Natural killer cell (primary cell): ENCODE results near the gene HTRA1. TPM values are rescaled to one million over a fixed set of nuclear protein-coding genes. Genes with fewer than 3 reads are reported as not detected.

Source experiments
- ATAC-seq, 3 donors: fragments of 150-1000 bp in 2 of 3; fragments of 200-7000 bp in 1 of 3; cut with Tn5 transposase; 1 replicate in 1 of 3; 2 replicates in 2 of 3; pipeline ENCODE4 v1.10.0; 2021; ENCODE audit warnings: mild to moderate bottlenecking in 2 of 3, moderate library complexity in 2 of 3
- DNase-seq, 2 donors: peaks; one replicate each; pipeline versions ENCODE4 v3.0.0 to v3.0.0-alpha.2; 2013 to 2021; ENCODE audit warnings: mixed read lengths in 1 of 2
- H3K27ac ChIP-seq: one replicate; pipeline ENCODE4 v1.5.1; 2013; ENCODE audit warnings: mild to moderate bottlenecking, low read length
- H3K27me3 ChIP-seq: one replicate; pipeline ENCODE4 v1.6.1; 2013; ENCODE audit warnings: low read length; ENCODE audit not compliant: control insufficient read depth, insufficient read depth
- H3K36me3 ChIP-seq: one replicate; pipeline ENCODE4 v1.6.1; 2013; ENCODE audit warnings: low read length; ENCODE audit not compliant: control insufficient read depth, insufficient read depth
- H3K4me1 ChIP-seq: one replicate; pipeline ENCODE4 v1.6.1; 2013; ENCODE audit warnings: low read length; ENCODE audit not compliant: control insufficient read depth, insufficient read depth
- H3K4me3 ChIP-seq: one replicate; pipeline ENCODE4 v1.5.1; 2013; ENCODE audit warnings: low read length
- H3K9me3 ChIP-seq: one replicate; pipeline ENCODE4 v1.6.1; 2013; ENCODE audit warnings: low read length; ENCODE audit not compliant: control insufficient read depth, insufficient read depth
- H3K27ac Mint-ChIP-seq, 2 donors: one replicate each; pipeline ENCODE4 v1.8.0; 2022; ENCODE audit warnings: mild to moderate bottlenecking in 2 of 2, mixed read lengths in 2 of 2, moderate library complexity in 1 of 2
- H3K27me3 Mint-ChIP-seq, 2 donors: one replicate each; pipeline ENCODE4 v1.8.0; 2022; ENCODE audit warnings: low read depth in 2 of 2, mixed read lengths in 2 of 2
- H3K36me3 Mint-ChIP-seq: one replicate; pipeline ENCODE4 v1.8.0; 2022; ENCODE audit warnings: mixed read lengths
- H3K4me1 Mint-ChIP-seq, 2 donors: one replicate each; pipeline ENCODE4 v1.8.0; 2022; ENCODE audit warnings: mixed read lengths in 2 of 2
- H3K4me3 Mint-ChIP-seq: one replicate; pipeline ENCODE4 v1.8.0; 2022; ENCODE audit warnings: mild to moderate bottlenecking, moderate library complexity, mixed read lengths
- H3K9me3 Mint-ChIP-seq, 2 donors: one replicate each; pipeline ENCODE4 v1.8.0; 2022; ENCODE audit warnings: mixed read lengths in 2 of 2
- CTCF ChIP-seq: fragments of 200-600 bp; IDR thresholded peaks from one replicate; pipeline ENCODE4 v1.8.0; 2022; ENCODE audit warnings: antibody characterized with exemption
- WGBS: methylation state at CpG from one replicate; pipeline ENCODE4 v1.1.7; 2013; ENCODE audit warnings: missing lambda C conversion rate; ENCODE audit not compliant: insufficient coverage; 5-methylcytosine and 5-hydroxymethylcytosine counted together
- intact Hi-C: fragments of 100-400 bp; cut with micrococcal nuclease; formaldehyde crosslinking; loops from one replicate; pipeline ENCODE4 v1.14.2; 2022
- total RNA-seq, 4 donors: library from RNA; stranded (reverse); fragments of 120-200 nt in 1 of 4; gene quantifications; one replicate each; pipeline versions ENCODE4 v1.2.3 to v1.2.4, GENCODE V29; 2013 to 2022

Gene HTRA1
- total RNA-seq, 3 donors from 2014 or later (not counting 1 experiment from before 2014, with no cell fraction given): not detected

- Mint-ChIP-seq H3K36me3 (no peaks in the 10 kb centered on the region), H3K27me3 (peaks cover 11 to 13% of the 10 kb centered on the region in 2 donors), H3K9me3 (no peaks in the 10 kb centered on the region), H3K4me1 (no peaks in the 10 kb centered on the region), H3K4me3 (no peak overlapping the region), H3K27ac (no peak overlapping the region)
- no peak for TF ChIP-seq CTCF
- DNase-seq (no peak), ATAC-seq (no peak)
- intact Hi-C loops: no loop called here
- no peak overlapping the region for H3K4me3 ChIP-seq
- H3K4me1 ChIP-seq: no peaks in the 10 kb centered on the region
- no peaks in the 10 kb centered on the region for H3K9me3 ChIP-seq
- H3K27me3 ChIP-seq: no peaks in the 10 kb centered on the region
- WGBS: 60% methylated on average over 1 of the region's 1 CpG
- no peaks in the 10 kb centered on the region for H3K36me3 ChIP-seq
- no peak overlapping the region for H3K27ac ChIP-seq
Measured at GRCh38 chr10:122445469-122445868, 15.9 kb upstream of the HTRA1 start.

GRCh38 chr10:122445904-122446303 lies 15.4 kb upstream of the HTRA1 start:
- Mint-ChIP-seq H3K9me3 (no peaks in the 10 kb centered on the region), H3K36me3 (no peaks in the 10 kb centered on the region)

GRCh38 chr10:122446668-122447423 lies 14.5 kb upstream of the HTRA1 start:
- Mint-ChIP-seq H3K27ac (no peak overlapping the region), H3K4me1 (no peaks in the 10 kb centered on the region), H3K4me3 (no peak overlapping the region), H3K27me3 (peaks cover 17 to 20% of the 10 kb centered on the region in 2 donors), H3K36me3 (no peaks in the 10 kb centered on the region), H3K9me3 (no peaks in the 10 kb centered on the region)
- no peak overlapping the region for H3K27ac ChIP-seq
- no peaks in the 10 kb centered on the region for H3K4me1 ChIP-seq
- H3K4me3 ChIP-seq: no peak overlapping the region
- intact Hi-C loops: no loop called here
- no peak for TF ChIP-seq CTCF
- 86% methylated on average over 1 of the region's 2 CpGs for WGBS
- DNase-seq (no peak), ATAC-seq (no peak)
- H3K36me3 ChIP-seq: no peaks in the 10 kb centered on the region
- no peaks in the 10 kb centered on the region for H3K27me3 ChIP-seq
- H3K9me3 ChIP-seq: no peaks in the 10 kb centered on the region

More at GRCh38 chr10:122445904-122446303, 15.4 kb upstream of the HTRA1 start:
- H3K27me3 Mint-ChIP-seq: peaks cover 15 to 16% of the 10 kb centered on the region in 2 donors
- intact Hi-C loops: no loop called here
- ATAC-seq: no peak
- no peak overlapping the region for H3K27ac Mint-ChIP-seq
- TF ChIP-seq CTCF: no peak
- no peaks in the 10 kb centered on the region for H3K4me1 Mint-ChIP-seq
- Histone ChIP-seq H3K27ac (no peak overlapping the region), H3K9me3 (no peaks in the 10 kb centered on the region), H3K4me1 (no peaks in the 10 kb centered on the region), H3K4me3 (no peak overlapping the region), H3K27me3 (no peaks in the 10 kb centered on the region), H3K36me3 (no peaks in the 10 kb centered on the region)
- no peak for DNase-seq
- H3K4me3 Mint-ChIP-seq: no peak overlapping the region

GRCh38 chr10:122448600-122448999 lies 12.8 kb upstream of the HTRA1 start:
- no peaks in the 10 kb centered on the region for H3K27me3 ChIP-seq
- DNase-seq (no peak), ATAC-seq (no peak)
- no peak overlapping the region for H3K27ac Mint-ChIP-seq
- no peak for TF ChIP-seq CTCF
- no peaks in the 10 kb centered on the region for H3K9me3 Mint-ChIP-seq
- H3K27me3 Mint-ChIP-seq: peaks cover 20 to 22% of the 10 kb centered on the region in 2 donors
- 88% methylated on average over 3 of the region's 3 CpGs for WGBS
- no peak overlapping the region for H3K4me3 ChIP-seq
- intact Hi-C loops: no loop called here
- no peaks in the 10 kb centered on the region for H3K36me3 Mint-ChIP-seq
- H3K4me1 Mint-ChIP-seq: no peaks in the 10 kb centered on the region
- no peaks in the 10 kb centered on the region for H3K9me3 ChIP-seq
- H3K27ac ChIP-seq: no peak overlapping the region
- no peaks in the 10 kb centered on the region for H3K4me1 ChIP-seq
- H3K4me3 Mint-ChIP-seq: no peak overlapping the region
- H3K36me3 ChIP-seq: no peaks in the 10 kb centered on the region
